ENCODE data around the gene MTARC2.

GRCh38 chr1:220811695-220812094 lies 63.6 kb downstream of the MTARC2 start:
- no peak for TF ChIP-seq CTCF (IDR thresholded peaks at IDR 0.05; ENCODE audit: low read length)
- TF ChIP-seq EZH2 (IDR thresholded peaks at IDR 0.05; ENCODE audit: borderline replicate concordance, low read length), result no peak
